Mesendoderm (in vitro differentiated cells): ENCODE results near the gene VSTM5.
"Not testable (repeated sequence)": the region's sequence is repeated elsewhere in the genome, so short reads cannot be mapped to it uniquely, and the experiment has no call there.

ENCODE experiments used
- DNase-seq: peaks from one replicate; pipeline ENCODE4 v3.0.0; 2013
- H2AK5ac ChIP-seq: 2 replicates; pipeline ENCODE4 v1.6.1; 2013; ENCODE audit warnings: low read length, inconsistent platforms
- H2BK120ac ChIP-seq: 2 replicates; pipeline ENCODE4 v1.6.1; 2013; ENCODE audit warnings: low read depth, mild to moderate bottlenecking, low read length, moderate library complexity, mixed read lengths
- H2BK15ac ChIP-seq: replicated peaks from 2 replicates; pipeline ENCODE4 v1.6.1; 2013; ENCODE audit warnings: low read depth, mild to moderate bottlenecking, moderate library complexity
- H2BK5ac ChIP-seq: 2 replicates; pipeline ENCODE4 v1.6.1; 2013; ENCODE audit warnings: low read length, inconsistent platforms
- H3K18ac ChIP-seq: 2 replicates; pipeline ENCODE4 v1.6.1; 2013; ENCODE audit warnings: mild to moderate bottlenecking, low read length, mixed read lengths
- H3K23ac ChIP-seq: one replicate; pipeline ENCODE4 v1.6.1; 2013; ENCODE audit warnings: low read length
- H3K27ac ChIP-seq: 2 replicates; pipeline ENCODE4 v1.5.1; 2013; ENCODE audit warnings: low read depth, mild to moderate bottlenecking, inconsistent platforms, low read length, moderate library complexity
- H3K27me3 ChIP-seq: 2 replicates; pipeline ENCODE4 v1.6.1; 2013; ENCODE audit warnings: low read length, control low read depth, mild to moderate bottlenecking, inconsistent platforms; ENCODE audit not compliant: insufficient read depth, poor library complexity
- H3K36me3 ChIP-seq: 2 replicates; pipeline ENCODE4 v1.6.1; 2013; ENCODE audit warnings: low read length, inconsistent platforms; ENCODE audit not compliant: control insufficient read depth, insufficient read depth
- H3K4ac ChIP-seq: one replicate; pipeline ENCODE4 v1.6.1; 2013; ENCODE audit warnings: low read depth, mild to moderate bottlenecking, low read length, moderate library complexity
- H3K4me1 ChIP-seq: 2 replicates; pipeline ENCODE4 v1.6.1; 2013; ENCODE audit warnings: low read depth, low read length, inconsistent platforms; ENCODE audit not compliant: control insufficient read depth
- H3K4me2 ChIP-seq: 2 replicates; pipeline ENCODE4 v1.6.1; 2013; ENCODE audit warnings: low read length
- H3K4me3 ChIP-seq: 2 replicates; pipeline ENCODE4 v1.5.1; 2013; ENCODE audit warnings: mild to moderate bottlenecking, low read length
- H3K56ac ChIP-seq: one replicate; pipeline ENCODE4 v1.6.1; 2013; ENCODE audit warnings: low read length
- H3K79me1 ChIP-seq: 2 replicates; pipeline ENCODE4 v1.6.1; 2013; ENCODE audit warnings: low read length, inconsistent platforms
- H3K79me2 ChIP-seq: 2 replicates; pipeline ENCODE4 v1.6.1; 2013; ENCODE audit warnings: mild to moderate bottlenecking, low read length; ENCODE audit not compliant: control insufficient read depth, insufficient read depth
- H3K9ac ChIP-seq: 2 replicates; pipeline ENCODE4 v1.6.1; 2013; ENCODE audit warnings: low read length, inconsistent platforms
- H4K5ac ChIP-seq: one replicate; pipeline ENCODE4 v1.6.1; 2013; ENCODE audit warnings: low read length
- H4K8ac ChIP-seq: one replicate; pipeline ENCODE4 v1.6.1; 2013; ENCODE audit warnings: low read depth, mild to moderate bottlenecking, control low read depth, low read length, moderate library complexity
- WGBS: extraction: QIAGEN DNeasy Blood & Tissue Kit; methylation state at CpG from one replicate; pipeline ENCODE4 v1.1.7; 2013; ENCODE audit warnings: low lambda C conversion rate, missing lambda C conversion rate; ENCODE audit not compliant: insufficient coverage; ENCODE audit errors: extremely low coverage; 5-methylcytosine and 5-hydroxymethylcytosine counted together

VSTM5 gene

GRCh38 chr11:93875637-93876036 is 25.2 kb upstream of the VSTM5 start:
- no peak overlapping the region for H3K56ac ChIP-seq
- H3K23ac ChIP-seq, result no peak overlapping the region
- peaks cover 12% of the 10 kb centered on the region for H3K4me1 ChIP-seq
- H3K27ac ChIP-seq, result no peak overlapping the region
- no peaks in the 10 kb centered on the region for H3K27me3 ChIP-seq
- no peak overlapping the region for H4K8ac ChIP-seq
- no peak overlapping the region for H3K18ac ChIP-seq
- no peak overlapping the region for H3K9ac ChIP-seq
- no peaks in the 10 kb centered on the region for H3K79me2 ChIP-seq
- H3K79me1 ChIP-seq, result no peaks in the 10 kb centered on the region
- H2BK15ac ChIP-seq, result peak overlapping the region; percentile 74
- no peak overlapping the region for H2BK120ac ChIP-seq
- WGBS, result no CpG with 5 or more reads among the region's 3 CpGs
- H3K4me2 ChIP-seq, result no peak overlapping the region
- no peak overlapping the region for H2BK5ac ChIP-seq
- no peak overlapping the region for H3K4me3 ChIP-seq
- H4K5ac ChIP-seq, result no peak overlapping the region
- H2AK5ac ChIP-seq, result no peak overlapping the region
- no peak for DNase-seq
- H3K4ac ChIP-seq, result no peak overlapping the region
- H3K36me3 ChIP-seq, result no peaks in the 10 kb centered on the region

- H2BK15ac ChIP-seq, result no peak overlapping the region
- peak overlapping the region; percentile 31 for H3K9ac ChIP-seq
- no peak overlapping the region for H2BK120ac ChIP-seq
- H3K4me2 ChIP-seq, result peak overlapping the region; percentile 14
- H4K8ac ChIP-seq, result no peak overlapping the region
- H3K79me2 ChIP-seq, result no peaks in the 10 kb centered on the region
- no peak overlapping the region for H3K4me3 ChIP-seq
- no peaks in the 10 kb centered on the region for H3K79me1 ChIP-seq
- no peak overlapping the region for H3K56ac ChIP-seq
- H3K4me1 ChIP-seq, result peaks cover 6% of the 10 kb centered on the region
- H2AK5ac ChIP-seq, result no peak overlapping the region
- peak; percentile 86 for DNase-seq
- peak overlapping the region; percentile 77 for H3K18ac ChIP-seq
- no peak overlapping the region for H3K23ac ChIP-seq
- no peak overlapping the region for H4K5ac ChIP-seq
- H3K36me3 ChIP-seq, result no peaks in the 10 kb centered on the region
- H3K27ac ChIP-seq, result peak overlapping the region; percentile 79
- no peak overlapping the region for H3K4ac ChIP-seq
- no peaks in the 10 kb centered on the region for H3K27me3 ChIP-seq
- H2BK5ac ChIP-seq, result peak overlapping the region; percentile 74
Observed at GRCh38 chr11:93871526-93871925, 21.1 kb upstream of the VSTM5 start.

DNA sequence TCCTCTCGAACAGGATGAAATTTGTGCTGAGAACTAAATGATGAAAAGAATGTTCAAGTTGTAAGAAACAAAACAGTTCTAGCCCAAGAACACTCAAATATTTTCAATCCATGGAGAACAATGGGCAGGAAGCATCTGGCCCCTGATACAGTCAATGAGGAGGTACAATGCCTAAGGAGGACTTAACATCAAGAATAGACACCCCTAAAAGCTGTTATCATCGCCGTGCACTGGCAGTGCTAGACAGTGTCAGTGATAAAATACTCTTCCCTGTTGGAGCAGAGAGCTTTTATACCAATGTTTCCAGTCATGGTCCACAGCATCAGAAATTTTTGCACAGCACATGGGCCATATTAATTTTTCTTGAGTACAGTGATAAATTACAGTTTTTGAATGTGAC is 20.2 kb upstream of the VSTM5 start:
- no peaks in the 10 kb centered on the region for H3K79me2 ChIP-seq
- H3K27ac ChIP-seq, result no peak overlapping the region
- no peak overlapping the region for H3K4ac ChIP-seq
- no CpG with 5 or more reads among the region's 3 CpGs for WGBS
- H4K8ac ChIP-seq, result no peak overlapping the region
- H2BK15ac ChIP-seq, result no peak overlapping the region
- no peaks in the 10 kb centered on the region for H3K36me3 ChIP-seq
- H3K4me1 ChIP-seq, result peaks cover 6% of the 10 kb centered on the region
- H2AK5ac ChIP-seq, result no peak overlapping the region
- H3K23ac ChIP-seq, result no peak overlapping the region
- H3K4me3 ChIP-seq, result no peak overlapping the region
- no peak overlapping the region for H4K5ac ChIP-seq
- no peaks in the 10 kb centered on the region for H3K79me1 ChIP-seq
- H3K4me2 ChIP-seq, result no peak overlapping the region
- no peak for DNase-seq
- H3K27me3 ChIP-seq, result no peaks in the 10 kb centered on the region
- H3K18ac ChIP-seq, result no peak overlapping the region
- no peak overlapping the region for H3K9ac ChIP-seq
- H2BK120ac ChIP-seq, result no peak overlapping the region
- no peak overlapping the region for H3K56ac ChIP-seq
- no peak overlapping the region for H2BK5ac ChIP-seq

DNA sequence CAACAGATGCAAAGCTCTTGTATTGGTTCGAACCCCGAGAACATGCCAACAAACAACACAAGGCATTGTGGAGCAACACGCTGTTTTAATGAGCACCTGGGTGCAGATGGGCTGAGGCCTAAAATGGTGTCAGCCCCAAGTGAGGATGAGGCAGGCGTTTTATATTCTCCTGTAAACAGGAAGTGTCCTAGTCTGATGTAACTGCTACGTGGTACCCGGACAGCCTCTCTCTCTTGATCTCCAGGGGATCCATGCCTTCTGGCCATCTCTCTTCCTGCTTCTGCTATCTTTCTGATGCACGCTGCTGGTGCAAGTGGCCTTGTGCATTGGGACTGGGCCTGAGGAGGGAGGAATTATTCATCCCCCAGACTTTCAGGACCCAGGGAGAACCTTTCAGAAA is 19.4 kb upstream of the VSTM5 start:
- no peak overlapping the region for H3K4me3 ChIP-seq
- no peaks in the 10 kb centered on the region for H3K36me3 ChIP-seq
- H3K18ac ChIP-seq, result no peak overlapping the region
- no peaks in the 10 kb centered on the region for H3K27me3 ChIP-seq
- no peak overlapping the region for H2BK120ac ChIP-seq
- WGBS, result no CpG with 5 or more reads among the region's 7 CpGs
- H3K23ac ChIP-seq, result no peak overlapping the region
- no peak overlapping the region for H3K4ac ChIP-seq
- H3K4me2 ChIP-seq, result no peak overlapping the region
- H3K4me1 ChIP-seq, result peaks cover 6% of the 10 kb centered on the region
- H2BK5ac ChIP-seq, result peak overlapping the region; percentile 18
- H2BK15ac ChIP-seq, result no peak overlapping the region
- H3K56ac ChIP-seq, result no peak overlapping the region
- H3K27ac ChIP-seq, result no peak overlapping the region
- H3K79me1 ChIP-seq, result no peaks in the 10 kb centered on the region
- no peak overlapping the region for H4K8ac ChIP-seq
- no peaks in the 10 kb centered on the region for H3K79me2 ChIP-seq
- no peak overlapping the region for H4K5ac ChIP-seq
- no peak overlapping the region for H3K9ac ChIP-seq
- no peak for DNase-seq
- no peak overlapping the region for H2AK5ac ChIP-seq

DNA sequence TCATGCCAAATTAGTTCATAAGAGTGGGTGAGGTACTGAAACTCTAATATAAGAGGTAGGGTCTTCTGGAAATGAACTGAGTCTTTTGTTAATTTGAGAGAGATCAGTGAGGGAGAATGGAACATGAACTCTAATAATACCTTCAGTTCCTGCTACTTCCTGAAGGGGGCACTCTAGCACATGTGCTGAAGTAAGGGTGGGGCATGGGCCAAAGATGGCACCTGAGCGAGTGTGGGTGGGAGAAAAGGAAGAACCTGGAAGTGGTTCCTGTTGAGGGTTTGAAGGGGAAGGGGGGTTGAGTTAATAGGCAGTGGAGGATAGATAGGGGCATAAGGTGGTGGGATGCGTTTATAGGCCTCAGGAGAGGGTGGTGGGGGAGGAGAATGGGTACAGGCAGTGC is 18.0 kb upstream of the VSTM5 start:
- not testable (repeated sequence) for H4K8ac ChIP-seq, DNase-seq, H3K18ac ChIP-seq

GRCh38 chr11:93861808-93862207 is 11.4 kb upstream of the VSTM5 start:
- Histone ChIP-seq H4K5ac (no peak overlapping the region), H3K36me3 (no peaks in the 10 kb centered on the region), H2BK5ac (no peak overlapping the region), H2BK15ac (no peak overlapping the region), H3K23ac (no peak overlapping the region), H2BK120ac (no peak overlapping the region), H3K79me1 (no peaks in the 10 kb centered on the region), H4K8ac (no peak overlapping the region), H3K4me3 (no peak overlapping the region), H3K27ac (no peak overlapping the region), H3K4ac (no peak overlapping the region), H3K18ac (no peak overlapping the region), H3K4me1 (peaks cover 7% of the 10 kb centered on the region), H2AK5ac (no peak overlapping the region), H3K79me2 (no peaks in the 10 kb centered on the region), H3K27me3 (no peaks in the 10 kb centered on the region), H3K4me2 (no peak overlapping the region), H3K56ac (no peak overlapping the region), H3K9ac (no peak overlapping the region)
- DNase-seq, result no peak
- WGBS, result no CpG with 5 or more reads among the region's 4 CpGs

More for the DNA sequence above, 18.0 kb upstream of the VSTM5 start:
- not testable (repeated sequence) for H3K9ac ChIP-seq, H3K4me2 ChIP-seq, H3K4me1 ChIP-seq, H2BK5ac ChIP-seq, H2BK120ac ChIP-seq, H3K27me3 ChIP-seq, H3K36me3 ChIP-seq, H3K56ac ChIP-seq, H2BK15ac ChIP-seq, H3K23ac ChIP-seq, H3K79me2 ChIP-seq, H4K5ac ChIP-seq, H3K27ac ChIP-seq, H3K4ac ChIP-seq, H3K79me1 ChIP-seq, H3K4me3 ChIP-seq
- peak overlapping the region; percentile 32 for H2AK5ac ChIP-seq
- WGBS, result no CpG with 5 or more reads among the region's 2 CpGs
